ENCODE measurements around the gene ZNF610. TPM values are rescaled to one million over a fixed set of nuclear protein-coding genes. Genes with fewer than 3 reads are reported as not detected.

The ZNF610 gene
- total RNA-seq, 1 experiment from 2014 or later: 6.4 TPM

- Histone ChIP-seq H3K27ac (ENCODE audit: insufficient read length, low read depth, low read length) (no peak overlapping the region), H2BK120ac (ENCODE audit: low read depth, low read length, poor library complexity, severe bottlenecking) (no peak overlapping the region), H4K91ac (ENCODE audit: insufficient read length, low read depth, low read length) (no peak overlapping the region), H3K4me2 (ENCODE audit: insufficient read depth, insufficient read length, low read length) (peak overlapping the region; percentile 80), H3K14ac (ENCODE audit: insufficient read depth, low read length) (no peak overlapping the region), H3K4me1 (ENCODE audit: insufficient read depth, low read length) (no peaks in the 10 kb centered on the region; the same call in 1 of the 2 replicates), H3K4ac (ENCODE audit: low read depth, low read length) (no peak overlapping the region), H4K8ac (replicated peaks; ENCODE audit: insufficient read length, low read depth, low read length) (no peak overlapping the region), H2BK15ac (ENCODE audit: low read depth, low read length) (no peak overlapping the region), H2AFZ (ENCODE audit: low read length) (no peak overlapping the region), H3K79me2 (ENCODE audit: insufficient read depth, low read length) (no peaks in the 10 kb centered on the region), H3K18ac (ENCODE audit: insufficient read length, low read depth, low read length) (no peak overlapping the region), H3K56ac (ENCODE audit: insufficient read length, low read depth, low read length) (no peak overlapping the region), H2BK20ac (ENCODE audit: low read depth, low read length, poor library complexity, severe bottlenecking) (no peak overlapping the region), H3T11ph (ENCODE audit: low read length) (no peak overlapping the region), H3K9ac (ENCODE audit: extremely low read depth, insufficient read length, low read length) (peak overlapping the region; percentile 73), H3K9me3 (ENCODE audit: control insufficient read depth, low read depth, low read length) (peaks cover 23% of the 10 kb centered on the region), H3K27me3 (ENCODE audit: insufficient read depth, low read length) (no peaks in the 10 kb centered on the region), H3K79me1 (ENCODE audit: insufficient read depth, low read depth, low read length, poor library complexity, severe bottlenecking) (peaks cover 3% of the 10 kb centered on the region), H3K23me2 (ENCODE audit: insufficient read length, low read depth, low read length, poor library complexity, severe bottlenecking) (peaks cover 11% of the 10 kb centered on the region), H2BK12ac (ENCODE audit: insufficient read length, low read depth, low read length) (no peak overlapping the region), H2BK5ac (ENCODE audit: insufficient read length, low read length) (no peak overlapping the region), H4K5ac (ENCODE audit: insufficient read length, low read depth, low read length) (no peak overlapping the region), H4K20me1 (ENCODE audit: control insufficient read depth, insufficient read depth, insufficient read length) (no peaks in the 10 kb centered on the region), H3K23ac (ENCODE audit: insufficient read length, low read depth, low read length) (no peak overlapping the region), H2AK5ac (ENCODE audit: insufficient read length, low read length) (no peak overlapping the region)
- DNase-seq: no peak
- Mint-ChIP-seq H3K4me1 (peaks cover 9 to 13% of the 10 kb centered on the region in 2 experiments), H3K9me3 (peaks cover under 1 to 40% of the 10 kb centered on the region in 2 experiments; a peak in 4 of 5 replicates), H3K4me3 (peak overlapping the region; percentile 90 to 91), H3K36me3 (ENCODE audit: insufficient read depth in 1 of 3, low read depth in 3 of 3) (peaks cover 53 to 56% (median 53%) of the 10 kb centered on the region in 3 experiments), H3K27ac (peak overlapping the region in 2 of 3 experiments; percentile 89 to 97; a peak in 4 of 7 replicates), H3K27me3 (ENCODE audit: low read depth) (no peaks in the 10 kb centered on the region; the same call in 1 of the 2 replicates)
- TF ChIP-seq CTCF (conservative IDR thresholded peaks at IDR 0.05): 0 out of 3 replicates have a peak, but pooled peaks have one; percentile 3
- WGBS (ENCODE audit: extremely low coverage, insufficient read length, low lambda C conversion rate): 100% methylated on average over 1 of the region's 18 CpGs
These were observed 38.3 kb upstream of the ZNF610 start for GRCh38 chr19:52297601-52298364.
